Measurements from ENCODE around the gene TRAPPC5. TPM values are rescaled to one million over a fixed set of nuclear protein-coding genes. Genes with fewer than 3 reads are reported as not detected.

Gene TRAPPC5
- total and polyA plus RNA-seq, 3 donors from 2014 or later, result 194 to 226 (median 214) TPM

DNA sequence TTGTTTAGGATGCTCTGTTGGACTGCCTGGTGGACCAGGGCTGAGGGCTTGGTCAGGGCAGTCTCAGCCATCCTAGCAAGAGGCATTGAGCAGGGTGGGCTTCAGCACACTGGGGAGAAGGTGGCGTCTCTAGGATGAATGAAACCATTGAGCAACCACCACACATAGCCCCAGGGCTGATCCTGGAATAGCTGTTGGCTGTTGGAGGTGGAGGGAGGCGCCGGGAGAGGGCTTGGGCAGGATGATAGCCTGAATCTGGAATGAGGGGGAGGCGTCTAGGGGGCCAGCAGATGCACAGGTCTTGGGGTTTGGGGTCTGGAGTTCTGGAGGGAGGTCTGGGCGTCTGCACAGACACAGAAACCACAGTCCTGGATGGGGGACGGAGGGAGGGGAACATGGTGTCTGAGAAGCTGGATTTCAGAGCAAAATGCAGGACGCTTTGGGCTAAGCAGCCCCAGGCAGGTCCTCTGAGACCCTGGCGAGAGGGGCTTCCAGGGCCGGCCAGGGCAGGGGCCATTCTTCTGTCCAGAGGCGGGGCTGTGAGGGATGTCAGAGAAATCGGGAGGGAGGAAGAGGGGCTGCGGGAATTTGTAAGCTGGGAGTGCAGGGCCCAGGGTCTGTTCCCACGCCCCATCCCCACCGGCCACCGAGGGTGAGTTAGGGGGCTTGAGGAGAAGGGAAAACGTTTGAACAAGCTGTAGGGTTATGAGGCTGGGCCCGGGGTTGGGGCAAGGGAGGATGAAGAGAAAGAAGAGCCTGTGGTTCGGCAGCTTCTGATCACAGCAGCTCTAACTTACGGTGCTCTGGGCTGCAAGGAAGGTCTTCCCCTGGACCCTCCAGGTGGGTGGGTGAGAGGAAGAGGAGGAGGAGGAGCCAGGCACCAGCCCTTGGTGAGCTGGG, 5.2 kb downstream of the TRAPPC5 start:
- H3K27ac ChIP-seq, result no peak overlapping the region
- 35 to 56% methylated on average over 19 of the region's 19 CpGs for WGBS, 2 donors
- H3K36me3 ChIP-seq (ENCODE audit: low read depth, missing control alignments), result no peaks in the 10 kb centered on the region
- no peaks in the 10 kb centered on the region for H3K27me3 ChIP-seq
- H3K4me1 ChIP-seq, result peaks cover 7% of the 10 kb centered on the region
- no peak for DNase-seq
- TF ChIP-seq, protein P1, sequence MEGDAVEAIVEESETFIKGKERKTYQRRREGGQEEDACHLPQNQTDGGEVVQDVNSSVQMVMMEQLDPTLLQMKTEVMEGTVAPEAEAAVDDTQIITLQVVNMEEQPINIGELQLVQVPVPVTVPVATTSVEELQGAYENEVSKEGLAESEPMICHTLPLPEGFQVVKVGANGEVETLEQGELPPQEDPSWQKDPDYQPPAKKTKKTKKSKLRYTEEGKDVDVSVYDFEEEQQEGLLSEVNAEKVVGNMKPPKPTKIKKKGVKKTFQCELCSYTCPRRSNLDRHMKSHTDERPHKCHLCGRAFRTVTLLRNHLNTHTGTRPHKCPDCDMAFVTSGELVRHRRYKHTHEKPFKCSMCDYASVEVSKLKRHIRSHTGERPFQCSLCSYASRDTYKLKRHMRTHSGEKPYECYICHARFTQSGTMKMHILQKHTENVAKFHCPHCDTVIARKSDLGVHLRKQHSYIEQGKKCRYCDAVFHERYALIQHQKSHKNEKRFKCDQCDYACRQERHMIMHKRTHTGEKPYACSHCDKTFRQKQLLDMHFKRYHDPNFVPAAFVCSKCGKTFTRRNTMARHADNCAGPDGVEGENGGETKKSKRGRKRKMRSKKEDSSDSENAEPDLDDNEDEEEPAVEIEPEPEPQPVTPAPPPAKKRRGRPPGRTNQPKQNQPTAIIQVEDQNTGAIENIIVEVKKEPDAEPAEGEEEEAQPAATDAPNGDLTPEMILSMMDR (IDR thresholded peaks at IDR 0.05), result no peak
- no peak for TF ChIP-seq POLR2A (IDR thresholded peaks at IDR 0.05)
- no peaks in the 10 kb centered on the region for H3K9me3 ChIP-seq
- H3K4me3 ChIP-seq, result no peak overlapping the region
- intact Hi-C loops (cut with DNase I; ENCODE audit: low total_unique reads), result no loop called here

DNA sequence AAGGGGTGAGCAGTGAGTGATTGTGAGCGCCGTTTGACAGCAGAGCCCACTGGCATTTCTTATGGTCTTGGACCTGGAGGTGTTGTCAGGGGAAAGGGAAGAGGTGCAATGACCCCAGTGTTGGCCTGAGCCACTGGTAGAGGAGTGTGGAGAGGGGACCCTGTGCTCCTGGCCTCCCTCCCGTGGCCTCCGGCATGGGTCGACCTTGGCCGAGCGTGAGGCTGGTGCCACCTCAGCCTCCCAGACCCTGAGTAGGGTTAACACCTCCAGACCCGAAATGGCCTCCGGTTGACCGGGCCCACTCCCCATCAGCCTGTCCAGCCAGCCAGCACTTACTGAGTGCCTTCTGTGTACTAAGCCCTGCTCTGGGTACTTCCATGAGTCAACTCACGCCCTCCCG, 6.5 kb downstream of the TRAPPC5 start:
- Histone ChIP-seq H3K27me3 (no peaks in the 10 kb centered on the region), H3K27ac (no peak overlapping the region), H3K4me3 (no peak overlapping the region), H3K9me3 (no peaks in the 10 kb centered on the region), H3K4me1 (no peaks in the 10 kb centered on the region), H3K36me3 (ENCODE audit: low read depth, missing control alignments) (no peaks in the 10 kb centered on the region)
- 82 to 95% methylated on average over 5 to 12 of the region's 12 CpGs for WGBS, 2 donors
- TF ChIP-seq POLR2A (IDR thresholded peaks at IDR 0.05), result no peak
- TF ChIP-seq, protein P1 (IDR thresholded peaks at IDR 0.05), result no peak
- intact Hi-C loops (cut with DNase I; ENCODE audit: low total_unique reads), result no loop called here
- DNase-seq, result no peak

DNA sequence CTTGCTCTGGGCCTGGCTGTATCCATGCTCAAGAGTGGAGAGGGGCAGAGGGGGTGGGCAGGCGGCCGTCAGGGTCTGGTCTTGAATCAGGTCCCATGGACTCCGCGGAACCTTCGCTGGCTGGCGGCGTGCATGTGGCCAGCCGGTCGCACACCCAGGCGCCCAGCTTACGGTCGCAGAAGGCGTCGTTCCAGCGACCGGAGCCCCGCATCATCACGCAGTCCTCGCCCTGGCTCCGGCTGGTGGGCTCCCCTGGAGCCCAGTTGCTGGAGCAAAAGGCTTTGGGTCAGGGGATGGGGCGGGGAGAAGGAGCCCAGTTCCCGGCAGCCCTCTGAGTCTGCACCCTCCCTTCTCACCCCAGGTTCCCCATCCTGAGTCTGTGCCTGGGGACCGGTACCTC, 8.5 kb downstream of the TRAPPC5 start:
- H3K27me3 ChIP-seq, result no peaks in the 10 kb centered on the region
- no peaks in the 10 kb centered on the region for H3K9me3 ChIP-seq
- WGBS, 2 donors, result 50 to 61% methylated on average over 8 to 23 of the region's 23 CpGs
- no peaks in the 10 kb centered on the region for H3K4me1 ChIP-seq
- intact Hi-C loops (cut with DNase I; ENCODE audit: low total_unique reads), result no loop called here
- DNase-seq, result no peak
- no peak overlapping the region for H3K4me3 ChIP-seq
- TF ChIP-seq, protein P1 (IDR thresholded peaks at IDR 0.05), result no peak
- no peak for TF ChIP-seq POLR2A (IDR thresholded peaks at IDR 0.05)
- H3K27ac ChIP-seq, result no peak overlapping the region
- H3K36me3 ChIP-seq (ENCODE audit: low read depth, missing control alignments), result no peaks in the 10 kb centered on the region

DNA sequence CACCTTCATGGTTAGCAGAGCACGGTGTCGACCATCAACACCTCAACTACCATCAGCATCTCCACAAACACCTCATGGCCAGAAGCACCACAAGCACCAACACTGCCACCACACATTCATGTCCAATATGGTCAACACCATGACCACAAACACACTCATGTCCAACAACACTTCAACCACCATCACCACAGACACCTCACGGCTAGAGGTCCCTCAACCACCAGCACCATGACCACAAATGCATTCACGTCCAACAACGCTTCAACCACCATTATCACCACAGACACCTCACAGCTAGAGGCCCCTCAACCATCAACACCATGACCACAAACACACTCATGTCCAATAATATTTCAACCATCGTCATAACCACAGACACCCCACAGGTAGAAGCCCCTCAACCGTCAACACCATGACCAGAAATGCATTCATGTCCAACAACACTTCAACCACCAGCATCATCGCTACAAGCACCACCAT, 10.2 kb downstream of the TRAPPC5 start:
- no peaks in the 10 kb centered on the region for H3K36me3 ChIP-seq (ENCODE audit: low read depth, missing control alignments)
- DNase-seq, result no peak
- no peak overlapping the region for H3K4me3 ChIP-seq
- intact Hi-C loops (cut with DNase I; ENCODE audit: low total_unique reads), result no loop called here
- TF ChIP-seq POLR2A (IDR thresholded peaks at IDR 0.05), result no peak
- TF ChIP-seq, protein P1 (IDR thresholded peaks at IDR 0.05), result no peak
- no peak overlapping the region for H3K27ac ChIP-seq
- H3K27me3 ChIP-seq, result no peaks in the 10 kb centered on the region
- WGBS, 2 donors, result 84 to 94% methylated on average over 8 of the region's 8 CpGs
- no peaks in the 10 kb centered on the region for H3K9me3 ChIP-seq
- no peaks in the 10 kb centered on the region for H3K4me1 ChIP-seq
